ENCODE measurements around the gene PRDM15.

The PRDM15 gene

GRCh38 chr21:41825881-41826280 lies 53.3 kb downstream of the PRDM15 start:
- ATAC-seq (ENCODE audit: low read depth) (no peak), DNase-seq (ENCODE audit: low spot score) (no peak)
- peaks cover 40% of the 10 kb centered on the region for H3K36me3 ChIP-seq (ENCODE audit: low read depth)
- H3K27ac ChIP-seq (ENCODE audit: poor library complexity, severe bottlenecking) = no peak overlapping the region
- H3K9me3 ChIP-seq (ENCODE audit: severe bottlenecking) = no peaks in the 10 kb centered on the region
- no peaks in the 10 kb centered on the region for H3K4me1 ChIP-seq (ENCODE audit: insufficient read depth, poor library complexity, severe bottlenecking)
- no peak overlapping the region for H3K4me3 ChIP-seq (ENCODE audit: severe bottlenecking)
- TF ChIP-seq CTCF (IDR thresholded peaks at IDR 0.05; ENCODE audit: poor library complexity, severe bottlenecking) = no peak
- no peaks in the 10 kb centered on the region for H3K27me3 ChIP-seq (ENCODE audit: insufficient read depth, poor library complexity, severe bottlenecking)

- DNase-seq (ENCODE audit: low spot score) (no peak), ATAC-seq (ENCODE audit: low read depth) (no peak)
- Histone ChIP-seq H3K4me3 (ENCODE audit: severe bottlenecking) (no peak overlapping the region), H3K36me3 (ENCODE audit: low read depth) (peaks cover 47% of the 10 kb centered on the region), H3K4me1 (ENCODE audit: insufficient read depth, poor library complexity, severe bottlenecking) (no peaks in the 10 kb centered on the region), H3K27ac (ENCODE audit: poor library complexity, severe bottlenecking) (no peak overlapping the region), H3K9me3 (ENCODE audit: severe bottlenecking) (no peaks in the 10 kb centered on the region), H3K27me3 (ENCODE audit: insufficient read depth, poor library complexity, severe bottlenecking) (no peaks in the 10 kb centered on the region)
- TF ChIP-seq CTCF (IDR thresholded peaks at IDR 0.05; ENCODE audit: poor library complexity, severe bottlenecking) = no peak
Observed at GRCh38 chr21:41825216-41825615, 53.9 kb downstream of the PRDM15 start.

GRCh38 chr21:41824466-41825207 lies 54.5 kb downstream of the PRDM15 start:
- Histone ChIP-seq H3K4me1 (ENCODE audit: insufficient read depth, poor library complexity, severe bottlenecking) (no peaks in the 10 kb centered on the region), H3K36me3 (ENCODE audit: low read depth) (peaks cover 53% of the 10 kb centered on the region)

DNA sequence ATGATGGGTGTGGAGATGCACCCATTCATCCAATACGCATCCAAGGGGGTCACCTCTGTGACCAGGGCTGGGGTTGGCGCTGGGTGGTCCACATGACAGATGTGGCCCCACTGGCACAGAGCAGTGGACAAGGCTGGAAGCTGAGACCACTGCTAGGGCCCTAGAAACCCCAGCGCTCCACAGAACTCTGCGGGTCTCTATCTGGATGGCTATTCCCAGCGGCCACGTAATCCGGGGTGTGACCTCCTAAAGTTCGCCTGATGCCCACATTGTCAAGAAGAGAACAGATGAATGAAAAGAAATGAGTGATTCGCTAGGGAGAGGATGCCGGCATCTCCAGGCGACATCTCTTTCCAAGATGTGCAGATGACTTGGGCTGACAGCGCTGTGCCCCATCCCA lies 55.2 kb downstream of the PRDM15 start:
- H3K4me1 ChIP-seq (ENCODE audit: insufficient read depth, poor library complexity, severe bottlenecking) = no peaks in the 10 kb centered on the region
- ATAC-seq (ENCODE audit: low read depth) (no peak), DNase-seq (ENCODE audit: low spot score) (no peak)
- no peak overlapping the region for H3K27ac ChIP-seq (ENCODE audit: poor library complexity, severe bottlenecking)
- no peaks in the 10 kb centered on the region for H3K9me3 ChIP-seq (ENCODE audit: severe bottlenecking)
- H3K36me3 ChIP-seq (ENCODE audit: low read depth) = peaks cover 55% of the 10 kb centered on the region
- H3K4me3 ChIP-seq (ENCODE audit: severe bottlenecking) = no peak overlapping the region
- H3K27me3 ChIP-seq (ENCODE audit: insufficient read depth, poor library complexity, severe bottlenecking) = no peaks in the 10 kb centered on the region
- TF ChIP-seq CTCF (IDR thresholded peaks at IDR 0.05; ENCODE audit: poor library complexity, severe bottlenecking) = no peak

More at GRCh38 chr21:41824466-41825207, 54.5 kb downstream of the PRDM15 start:
- H3K9me3 ChIP-seq (ENCODE audit: severe bottlenecking) = no peaks in the 10 kb centered on the region
- DNase-seq (ENCODE audit: low spot score) (no peak), ATAC-seq (ENCODE audit: low read depth) (no peak)
- no peaks in the 10 kb centered on the region for H3K27me3 ChIP-seq (ENCODE audit: insufficient read depth, poor library complexity, severe bottlenecking)
- no peak overlapping the region for H3K27ac ChIP-seq (ENCODE audit: poor library complexity, severe bottlenecking)
- no peak overlapping the region for H3K4me3 ChIP-seq (ENCODE audit: severe bottlenecking)
- TF ChIP-seq CTCF (IDR thresholded peaks at IDR 0.05; ENCODE audit: poor library complexity, severe bottlenecking) = no peak

DNA sequence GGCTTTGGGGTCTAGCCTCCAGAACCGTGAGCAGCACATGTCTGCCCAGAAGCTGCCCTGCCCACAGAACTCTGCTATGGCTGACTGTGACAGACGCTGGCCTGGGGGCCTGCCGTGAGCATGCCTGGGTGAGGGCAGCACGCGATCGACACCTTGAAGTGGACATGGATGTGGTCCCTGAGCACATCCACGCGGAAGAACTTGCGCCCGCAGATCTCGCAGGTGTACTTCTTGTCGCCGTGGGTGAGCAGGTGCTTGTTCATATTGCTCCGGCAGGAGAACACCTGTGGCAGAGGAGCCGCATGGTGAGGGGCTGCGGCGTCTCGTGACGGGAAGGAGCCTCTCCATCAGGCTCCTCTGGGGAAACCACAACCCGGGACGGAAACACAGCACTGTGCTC lies 56.0 kb downstream of the PRDM15 start:
- H3K27ac ChIP-seq (ENCODE audit: poor library complexity, severe bottlenecking) = no peak overlapping the region
- H3K4me3 ChIP-seq (ENCODE audit: severe bottlenecking) = no peak overlapping the region
- no peaks in the 10 kb centered on the region for H3K9me3 ChIP-seq (ENCODE audit: severe bottlenecking)
- no peak for TF ChIP-seq CTCF (IDR thresholded peaks at IDR 0.05; ENCODE audit: poor library complexity, severe bottlenecking)
- H3K36me3 ChIP-seq (ENCODE audit: low read depth) = peaks cover 54% of the 10 kb centered on the region
- no peaks in the 10 kb centered on the region for H3K4me1 ChIP-seq (ENCODE audit: insufficient read depth, poor library complexity, severe bottlenecking)
- DNase-seq (ENCODE audit: low spot score) (peak; percentile 59), ATAC-seq (ENCODE audit: low read depth) (no peak)
- no peaks in the 10 kb centered on the region for H3K27me3 ChIP-seq (ENCODE audit: insufficient read depth, poor library complexity, severe bottlenecking)
